SK-N-SH (cell line): ENCODE data around the gene PLA2G2F. TPM values are rescaled to one million over a fixed set of nuclear protein-coding genes. Genes with fewer than 3 reads are reported as not detected.

Source experiments
- CTCF ChIA-PET: fragments of 300-600, 350-600 bp; formaldehyde crosslinking; extraction: SDS; loops from one replicate; lab custom pipeline; 2021; lab: Yijun Ruan, JAX
- POLR2A ChIA-PET: fragments of 350-600 bp; sonication (Branson Sonifier 250); formaldehyde crosslinking; extraction: SDS; loops from one replicate; lab custom pipeline; 2020; ENCODE audit warnings: antibody characterized with exemption, inconsistent platforms; lab: Yijun Ruan, JAX
- DNase-seq: peaks from one replicate; pipeline ENCODE4 v3.0.0; 2012
- H2AFZ ChIP-seq: fragments of 200-600 bp; sonication (generic); 2 replicates; pipeline ENCODE4 v1.8.1; 2016; ENCODE audit warnings: antibody characterized with exemption, mild to moderate bottlenecking, low read depth
- H3F3A ChIP-seq: fragments of 200-600 bp; sonication (generic); replicated peaks from 2 replicates; pipeline ENCODE3; 2016; ENCODE audit warnings: antibody characterized with exemption, mild to moderate bottlenecking; ENCODE audit not compliant: insufficient read depth
- H3K27ac ChIP-seq, 2 experiments: fragments of 200-500 bp in 1 of 2; fragments of 200-600 bp in 1 of 2; sonication (Bioruptor generic) in 1 of 2; sonication (generic), shearing (Covaris generic) in 1 of 2; 2 replicates each; pipeline versions ENCODE4 v1.5.1 to v1.6.1; 2014 to 2016; ENCODE audit warnings: low read depth in 2 of 2, inconsistent platforms in 1 of 2, low read length in 1 of 2, mild to moderate bottlenecking in 1 of 2, mixed read lengths in 1 of 2
- H3K27me3 ChIP-seq: fragments of 200-600 bp; sonication (generic), shearing (Covaris generic); 2 replicates; pipeline ENCODE4 v1.6.1; 2016; ENCODE audit warnings: mixed run types; ENCODE audit not compliant: insufficient read depth
- H3K36me3 ChIP-seq, 2 experiments: fragments of 200-500 bp in 1 of 2; fragments of 200-600 bp in 1 of 2; sonication (Bioruptor generic) in 1 of 2; sonication (generic) in 1 of 2; replicated peaks in 1 of 2; 2 replicates each; pipeline versions ENCODE3 to v1.5.1; 2014 to 2016; ENCODE audit warnings: low read length in 1 of 2, mild to moderate bottlenecking in 1 of 2; ENCODE audit not compliant: insufficient read depth in 2 of 2, control insufficient read depth in 1 of 2
- H3K4me1 ChIP-seq, 2 experiments: fragments of 200-500 bp in 1 of 2; fragments of 200-600 bp in 1 of 2; sonication (Bioruptor generic) in 1 of 2; sonication (generic), shearing (Covaris generic) in 1 of 2; 2 replicates each; pipeline versions ENCODE4 v1.5.1 to v1.6.1; 2014 to 2016; ENCODE audit warnings: low read depth in 1 of 2, low read length in 1 of 2, mixed run types in 1 of 2; ENCODE audit not compliant: insufficient read depth in 2 of 2, control insufficient read depth in 1 of 2
- H3K4me2 ChIP-seq: fragments of 200-600 bp; sonication (generic), shearing (Covaris generic); 2 replicates; pipeline ENCODE4 v1.6.1; 2017; ENCODE audit warnings: mixed run types
- H3K4me3 ChIP-seq, 2 experiments: fragments of 200-500 bp in 1 of 2; fragments of 200-600 bp in 1 of 2; sonication (Bioruptor generic) in 1 of 2; sonication (generic), shearing (Covaris generic) in 1 of 2; 2 replicates each; pipeline versions ENCODE4 v1.5.1 to v1.8.1; 2014 to 2016; ENCODE audit warnings: low read depth in 2 of 2, inconsistent platforms in 1 of 2, low read length in 1 of 2, mild to moderate bottlenecking in 1 of 2, mixed read lengths in 1 of 2, moderate library complexity in 1 of 2
- H3K79me2 ChIP-seq: fragments of 200-600 bp; sonication (generic); 2 replicates; pipeline ENCODE4 v1.8.1; 2017; ENCODE audit warnings: mild to moderate bottlenecking; ENCODE audit not compliant: insufficient read depth
- H3K9ac ChIP-seq: fragments of 200-600 bp; sonication (generic); 2 replicates; pipeline ENCODE4 v1.6.1; 2017; ENCODE audit warnings: mixed run types
- H3K9me2 ChIP-seq: fragments of 200-600 bp; sonication (generic); 2 replicates; pipeline ENCODE4 v1.6.1; 2017; ENCODE audit warnings: mixed run types
- H3K9me3 ChIP-seq: fragments of 200-600 bp; sonication (generic); 2 replicates; pipeline ENCODE4 v1.6.1; 2017; ENCODE audit warnings: mixed run types, mild to moderate bottlenecking, moderate library complexity
- H4K20me1 ChIP-seq: fragments of 200-600 bp; sonication (generic); 2 replicates; pipeline ENCODE4 v1.6.1; 2017; ENCODE audit warnings: mild to moderate bottlenecking, mixed run types; ENCODE audit not compliant: insufficient read depth
- CHD2 ChIP-seq: fragments of 150-350 bp; IDR thresholded peaks from 2 replicates; pipeline ENCODE4 v1.6.1; 2018; ENCODE audit warnings: low read length; ENCODE audit not compliant: partially characterized antibody
- ELF1 ChIP-seq: IDR thresholded peaks from 2 replicates; pipeline ENCODE4 v1.4.0; 2012
- EP300 ChIP-seq, 2 experiments: IDR thresholded peaks; 2 replicates each; pipeline versions ENCODE4 v1.4.0 to v1.6.1; 2012; ENCODE audit warnings: borderline replicate concordance in 1 of 2, low read depth in 1 of 2, low read length in 1 of 2
- EZH2phosphoT487 ChIP-seq: fragments of 200-600 bp; sonication (generic); IDR thresholded peaks from 2 replicates; pipeline ENCODE4 v1.6.1; 2017; ENCODE audit warnings: low read depth, mixed run types, mild to moderate bottlenecking, antibody characterized with exemption, moderate library complexity, borderline replicate concordance
- FOSL2 ChIP-seq: IDR thresholded peaks from 2 replicates; pipeline ENCODE4 v1.4.0; 2012; ENCODE audit warnings: low read depth, mild to moderate bottlenecking, moderate library complexity, borderline replicate concordance
- GABPA ChIP-seq: IDR thresholded peaks from 2 replicates; pipeline ENCODE4 v1.4.0; 2012; ENCODE audit warnings: low read depth, mild to moderate bottlenecking
- GATA2 ChIP-seq: sonication (generic); formaldehyde crosslinking; IDR thresholded peaks from 2 replicates; pipeline ENCODE4 v1.5.0; 2020; ENCODE audit warnings: mild to moderate bottlenecking, missing genetic modification reagents
- MEF2A ChIP-seq: IDR thresholded peaks from 2 replicates; pipeline ENCODE4 v1.4.0; 2012; ENCODE audit warnings: low read depth, borderline replicate concordance
- NFIC ChIP-seq: IDR thresholded peaks from 2 replicates; pipeline ENCODE4 v1.4.0; 2012; ENCODE audit warnings: borderline replicate concordance
- NRF1 ChIP-seq: IDR thresholded peaks from 2 replicates; pipeline ENCODE4 v1.6.1; 2012; ENCODE audit warnings: low read depth, mild to moderate bottlenecking, low read length
- POLR2AphosphoS5 ChIP-seq: IDR thresholded peaks from 2 replicates; pipeline ENCODE4 v1.6.1; 2012; ENCODE audit warnings: low read depth, low read length
- RAD21 ChIP-seq: IDR thresholded peaks from 2 replicates; pipeline ENCODE4 v1.6.1; 2012; ENCODE audit warnings: mild to moderate bottlenecking, low read length
- RCOR1 ChIP-seq: fragments of 150-350 bp; IDR thresholded peaks from 2 replicates; pipeline ENCODE4 v1.6.1; 2017; ENCODE audit warnings: antibody characterized with exemption, low read length
- RFX5 ChIP-seq: IDR thresholded peaks from 2 replicates; pipeline ENCODE4 v1.6.1; 2012; ENCODE audit warnings: mild to moderate bottlenecking, improper control_type of control experiment, low read length
- RXRA ChIP-seq: IDR thresholded peaks from 2 replicates; pipeline ENCODE4 v1.4.0; 2012; ENCODE audit warnings: low read depth, mild to moderate bottlenecking, borderline replicate concordance
- SMC3 ChIP-seq: IDR thresholded peaks from 2 replicates; pipeline ENCODE4 v1.6.1; 2012; ENCODE audit warnings: low read depth, low read length, improper control_type of control experiment
- TAF1 ChIP-seq: IDR thresholded peaks from 2 replicates; pipeline ENCODE4 v1.6.1; 2012; ENCODE audit warnings: low read depth, mild to moderate bottlenecking, low read length, moderate library complexity, borderline replicate concordance
- TCF12 ChIP-seq: IDR thresholded peaks from 2 replicates; pipeline ENCODE4 v1.4.0; 2012
- USF1 ChIP-seq: IDR thresholded peaks from 2 replicates; pipeline ENCODE4 v1.4.0; 2012; ENCODE audit warnings: low read depth, borderline replicate concordance
- USF2 ChIP-seq: fragments of 150-350 bp; IDR thresholded peaks from 2 replicates; pipeline ENCODE4 v1.6.1; 2017; ENCODE audit warnings: antibody characterized with exemption, low read length, low read depth, borderline replicate concordance
- YY1 ChIP-seq: IDR thresholded peaks from 2 replicates; pipeline ENCODE4 v1.4.0; 2012; ENCODE audit warnings: low read depth, mild to moderate bottlenecking
- WGBS: methylation state at CpG from one replicate; pipeline ENCODE4 v1.1.6; 2017; ENCODE audit warnings: low lambda C conversion rate; 5-methylcytosine and 5-hydroxymethylcytosine counted together
- polyA plus RNA-seq, 3 experiments: library from polyadenylated mRNA; depleted of rRNA; stranded (reverse); fragments of >200 nt; gene quantifications; 2 replicates each; pipeline ENCODE4 v1.2.3, GENCODE V29; 2012
- TF ChIP-seq, protein P1 (sequence below): fragments of 200-600 bp; sonication (generic); IDR thresholded peaks from 2 replicates; pipeline ENCODE4 v1.6.1; 2017; ENCODE audit warnings: antibody characterized with exemption, mild to moderate bottlenecking, moderate library complexity
- TF ChIP-seq, protein P2 (sequence below): IDR thresholded peaks from 2 replicates; pipeline ENCODE4; 2012
- TF ChIP-seq, protein P3 (sequence below): IDR thresholded peaks from 2 replicates; pipeline ENCODE4 v1.4.0; 2012; ENCODE audit warnings: low read depth

Gene PLA2G2F
- polyA plus RNA-seq, 1 of the 3 experiments (the other 2 are of a cell fraction) = not detected

GRCh38 chr1:20191266-20191825 is 52.2 kb downstream of the PLA2G2F start:
- no peak for DNase-seq
- no peak overlapping the region for H3K9ac ChIP-seq
- TF ChIP-seq USF1 (no peak), TAF1 (no peak), TCF12 (no peak), RXRA (no peak), RAD21 (no peak), CHD2 (no peak), SMC3 (no peak), RCOR1 (no peak), RFX5 (no peak), EZH2phosphoT487 (no peak), NRF1 (no peak), EP300 (IDR thresholded peaks at IDR 0.05; ENCODE audit: borderline replicate concordance in 1 of 2, low read depth in 1 of 2, low read length in 1 of 2) (no peak), ELF1 (no peak)
- TF ChIP-seq, all 33 proteins: peak for 0
- H2AFZ ChIP-seq = no peak overlapping the region
- peaks cover 12% of the 10 kb centered on the region; the same call in 1 of the 2 replicates for H3K27me3 ChIP-seq
- H3K4me2 ChIP-seq = no peak overlapping the region
- WGBS = 62% methylated on average over 9 of the region's 12 CpGs
- CTCF ChIA-PET = interaction anchor here (1.0 to 2.9 kb wide), 4 partner anchors 12 to 217 kb away, joined by 3 to 16 read pairs (median 5); no protein-coding TSS in a partner anchor
- H3K4me1 ChIP-seq = no peaks in the 10 kb centered on the region; a peak in 1 of 4 replicates
- H4K20me1 ChIP-seq = no peaks in the 10 kb centered on the region
- H3K79me2 ChIP-seq = no peaks in the 10 kb centered on the region
- no peaks in the 10 kb centered on the region for H3K9me3 ChIP-seq
- no peak overlapping the region for H3K27ac ChIP-seq
- no peaks in the 10 kb centered on the region for H3K9me2 ChIP-seq
- no peaks in the 10 kb centered on the region for H3F3A ChIP-seq
- H3K4me3 ChIP-seq = no peak overlapping the region
- H3K36me3 ChIP-seq = no peaks in the 10 kb centered on the region
- POLR2A ChIA-PET = no interaction called here

DNA sequence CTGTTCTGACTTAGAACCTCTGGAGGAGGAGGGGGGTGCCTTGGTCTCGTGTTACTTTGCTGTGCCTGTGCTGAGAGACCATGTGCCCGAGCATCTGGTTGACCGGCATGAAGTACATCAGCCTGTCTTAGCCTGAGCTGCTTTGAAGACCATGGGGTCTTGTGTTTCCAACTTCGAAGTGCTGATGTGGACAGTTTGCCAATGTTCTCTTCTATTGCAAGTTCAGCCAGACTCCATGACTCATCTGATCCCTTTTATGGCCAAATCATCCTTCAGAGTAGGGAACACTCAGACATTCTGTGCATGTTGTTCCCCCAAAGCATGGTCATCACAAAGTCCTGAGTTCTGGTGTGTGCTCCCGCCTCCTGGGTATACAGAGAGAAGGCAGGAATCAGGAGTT is 53.2 kb downstream of the PLA2G2F start:
- H3K79me2 ChIP-seq = no peaks in the 10 kb centered on the region
- ChIA-PET POLR2A (no interaction called here), CTCF (interaction anchor here (0.6 to 2.9 kb wide), 6 partner anchors 10 to 441 kb away, joined by 3 to 16 read pairs (median 4); partner anchors contain the start of gene PINK1)
- no peaks in the 10 kb centered on the region for H3K9me2 ChIP-seq
- H3K27me3 ChIP-seq = peaks cover 12% of the 10 kb centered on the region; the same call in 1 of the 2 replicates
- no peaks in the 10 kb centered on the region; a peak in 1 of 4 replicates for H3K4me1 ChIP-seq
- H2AFZ ChIP-seq = no peak overlapping the region
- 36% methylated on average over 4 of the region's 5 CpGs for WGBS
- DNase-seq = no peak
- no peaks in the 10 kb centered on the region for H3F3A ChIP-seq
- H3K4me3 ChIP-seq = no peak overlapping the region
- no peak overlapping the region for H3K4me2 ChIP-seq
- no peaks in the 10 kb centered on the region for H3K9me3 ChIP-seq
- no peak overlapping the region for H3K27ac ChIP-seq
- no peaks in the 10 kb centered on the region for H4K20me1 ChIP-seq
- H3K36me3 ChIP-seq = no peaks in the 10 kb centered on the region
- H3K9ac ChIP-seq = no peak overlapping the region
- no peak for TF ChIP-seq NFIC
- TF ChIP-seq RXRA = no peak
- TF ChIP-seq, protein P1, sequence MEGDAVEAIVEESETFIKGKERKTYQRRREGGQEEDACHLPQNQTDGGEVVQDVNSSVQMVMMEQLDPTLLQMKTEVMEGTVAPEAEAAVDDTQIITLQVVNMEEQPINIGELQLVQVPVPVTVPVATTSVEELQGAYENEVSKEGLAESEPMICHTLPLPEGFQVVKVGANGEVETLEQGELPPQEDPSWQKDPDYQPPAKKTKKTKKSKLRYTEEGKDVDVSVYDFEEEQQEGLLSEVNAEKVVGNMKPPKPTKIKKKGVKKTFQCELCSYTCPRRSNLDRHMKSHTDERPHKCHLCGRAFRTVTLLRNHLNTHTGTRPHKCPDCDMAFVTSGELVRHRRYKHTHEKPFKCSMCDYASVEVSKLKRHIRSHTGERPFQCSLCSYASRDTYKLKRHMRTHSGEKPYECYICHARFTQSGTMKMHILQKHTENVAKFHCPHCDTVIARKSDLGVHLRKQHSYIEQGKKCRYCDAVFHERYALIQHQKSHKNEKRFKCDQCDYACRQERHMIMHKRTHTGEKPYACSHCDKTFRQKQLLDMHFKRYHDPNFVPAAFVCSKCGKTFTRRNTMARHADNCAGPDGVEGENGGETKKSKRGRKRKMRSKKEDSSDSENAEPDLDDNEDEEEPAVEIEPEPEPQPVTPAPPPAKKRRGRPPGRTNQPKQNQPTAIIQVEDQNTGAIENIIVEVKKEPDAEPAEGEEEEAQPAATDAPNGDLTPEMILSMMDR = no peak
- TF ChIP-seq, protein P2, sequence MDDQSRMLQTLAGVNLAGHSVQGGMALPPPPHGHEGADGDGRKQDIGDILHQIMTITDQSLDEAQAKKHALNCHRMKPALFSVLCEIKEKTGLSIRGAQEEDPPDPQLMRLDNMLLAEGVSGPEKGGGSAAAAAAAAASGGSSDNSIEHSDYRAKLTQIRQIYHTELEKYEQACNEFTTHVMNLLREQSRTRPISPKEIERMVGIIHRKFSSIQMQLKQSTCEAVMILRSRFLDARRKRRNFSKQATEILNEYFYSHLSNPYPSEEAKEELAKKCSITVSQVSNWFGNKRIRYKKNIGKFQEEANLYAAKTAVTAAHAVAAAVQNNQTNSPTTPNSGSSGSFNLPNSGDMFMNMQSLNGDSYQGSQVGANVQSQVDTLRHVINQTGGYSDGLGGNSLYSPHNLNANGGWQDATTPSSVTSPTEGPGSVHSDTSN = no peak
- TF ChIP-seq RFX5 = no peak
- TF ChIP-seq POLR2AphosphoS5 = no peak
- no peak for TF ChIP-seq EZH2phosphoT487
- no peak for TF ChIP-seq YY1
- no peak for TF ChIP-seq NRF1
- no peak for TF ChIP-seq EP300 (IDR thresholded peaks at IDR 0.05; ENCODE audit: borderline replicate concordance in 1 of 2, low read depth in 1 of 2, low read length in 1 of 2)
- no peak for TF ChIP-seq GATA2 (CRISPR knock-in tag)
- TF ChIP-seq USF2 = no peak
- no peak for TF ChIP-seq CHD2
- no peak for TF ChIP-seq FOSL2
- TF ChIP-seq, protein P3, sequence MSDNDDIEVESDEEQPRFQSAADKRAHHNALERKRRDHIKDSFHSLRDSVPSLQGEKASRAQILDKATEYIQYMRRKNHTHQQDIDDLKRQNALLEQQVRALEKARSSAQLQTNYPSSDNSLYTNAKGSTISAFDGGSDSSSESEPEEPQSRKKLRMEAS = no peak
- TF ChIP-seq MEF2A = no peak
- no peak for TF ChIP-seq GABPA
